Measurements from ENCODE around the gene KCNS3. TPM values are rescaled to one million over a fixed set of nuclear protein-coding genes. Genes with fewer than 3 reads are reported as not detected.
A peak's percentile ranks its signal among the peaks of the same experiment; 100 is the strongest.

KCNS3 gene
- total and polyA plus RNA-seq, 9 of the 15 experiments (the other 6 are each of a cell fraction or from before 2014, with no cell fraction given), result 0.01 to 0.75 (median 0.25) TPM

DNA sequence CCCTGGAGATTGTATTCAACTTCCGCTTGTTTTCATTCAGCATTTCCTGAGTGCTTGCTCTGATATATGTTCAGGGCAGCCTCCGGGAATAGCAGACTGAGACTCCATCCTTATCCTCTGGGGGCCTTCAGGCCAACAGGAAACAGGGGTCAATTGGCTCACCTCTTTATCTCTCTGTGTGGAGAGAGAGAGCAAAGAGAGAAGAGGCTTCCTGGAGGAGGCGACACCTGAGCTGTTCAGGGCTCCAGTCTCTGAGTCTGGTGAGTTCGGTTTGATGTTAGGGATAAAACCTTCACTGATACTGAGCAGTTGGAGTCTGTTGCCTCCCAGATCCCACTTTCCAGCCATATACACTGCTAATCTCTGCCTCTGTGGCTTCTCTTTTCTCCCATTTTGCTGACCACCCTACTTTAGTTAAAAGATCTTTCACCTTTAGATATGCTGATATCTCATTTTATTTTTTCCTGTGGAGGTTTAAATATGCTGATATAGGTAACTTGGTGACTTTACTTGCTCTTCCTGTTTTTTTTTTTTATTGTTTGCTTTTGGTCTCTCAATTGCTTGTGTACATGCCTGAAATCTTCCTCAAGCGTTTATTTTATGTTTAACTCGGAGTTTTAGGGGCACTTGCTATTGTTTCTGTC is 56.9 kb downstream of the KCNS3 start:
- H3K36me3 ChIP-seq (ENCODE audit: control insufficient read depth, insufficient read depth, low read length), result no peaks in the 10 kb centered on the region
- H3K4me2 ChIP-seq (ENCODE audit: insufficient read depth, low read length), result no peak overlapping the region
- ChIA-PET CTCF (ENCODE audit: low intra/inter-chr PET ratio) (interaction anchor here (0.6 kb wide), 1 partner anchor 8 kb away, joined by 3 read pairs; no protein-coding TSS in a partner anchor), POLR2A (interaction anchor here (0.6 kb wide), 1 partner anchor 42 kb away, joined by 3 read pairs; no protein-coding TSS in a partner anchor)
- no peak overlapping the region for H3K27ac ChIP-seq (ENCODE audit: extremely low read depth, low read depth, low read length)
- intact Hi-C loops (cut with micrococcal nuclease), result no loop called here
- no peaks in the 10 kb centered on the region for H3K79me2 ChIP-seq (ENCODE audit: control insufficient read depth, insufficient read depth, low read length)
- DNase-seq (ENCODE audit: extremely low read depth in 1 of 4, low spot score in 3 of 4) (no peak), ATAC-seq (no peak), FAIRE-seq (no peak)
- BruUV-seq (replicated peaks), result no TSS peak
- H3K9me3 ChIP-seq (replicated peaks; ENCODE audit: control insufficient read depth, insufficient read depth, low read depth, low read length), result no peaks in the 10 kb centered on the region
- 3% methylated on average over 5 of the region's 6 CpGs for WGBS (ENCODE audit: insufficient coverage, low coverage, missing lambda C conversion rate)
- no peaks in the 10 kb centered on the region for H3K4me1 ChIP-seq (replicated peaks in 1 of 2; ENCODE audit: control insufficient read depth in 2 of 2, insufficient read depth in 2 of 2, low read length in 2 of 2)
- no peak overlapping the region for H2AFZ ChIP-seq (ENCODE audit: low read depth, low read length)
- no peaks in the 10 kb centered on the region for H3K9me1 ChIP-seq (ENCODE audit: control insufficient read depth, insufficient read depth, low read length)
- peaks cover 0 to 16% of the 10 kb centered on the region in 2 experiments; a peak in 4 of 5 replicates for H3K27me3 ChIP-seq (ENCODE audit: control insufficient read depth in 2 of 2, insufficient read depth in 2 of 2, low read length in 2 of 2)
- no peak overlapping the region for H3K4me3 ChIP-seq
- H3K9ac ChIP-seq (ENCODE audit: insufficient read depth in 1 of 2, low read depth in 2 of 2, low read length in 2 of 2), result no peak overlapping the region
- TF ChIP-seq MTA2 (IDR thresholded peaks at IDR 0.05; ENCODE audit: low read depth), result no peak
- TF ChIP-seq ZNF764 (CRISPR knock-in tag; IDR thresholded peaks at IDR 0.05; ENCODE audit: low read depth), result no peak
- no peak for TF ChIP-seq TCFL5 (CRISPR knock-in tag; conservative IDR thresholded peaks at IDR 0.05)
- no peak for TF ChIP-seq RHOXF2B (CRISPR knock-in tag; conservative IDR thresholded peaks at IDR 0.05)
- peak; percentile 87 for TF ChIP-seq ZNF436 (CRISPR knock-in tag; IDR thresholded peaks at IDR 0.05)
- peak; percentile 60 for TF ChIP-seq ZNF316 (IDR thresholded peaks at IDR 0.05)
- peak; percentile 25 for TF ChIP-seq ZFP36 (IDR thresholded peaks at IDR 0.05; ENCODE audit: low read depth, low read length, partially characterized antibody)
- in situ Hi-C loops (cut with MboI), result no loop called here
- no peaks in the 10 kb centered on the region for H4K20me1 ChIP-seq (replicated peaks; ENCODE audit: control insufficient read depth, insufficient read depth, low read length)
